IMR-90 (cell line): ENCODE measurements around the gene FBXO22. TPM values are rescaled to one million over a fixed set of nuclear protein-coding genes. Genes with fewer than 3 reads are reported as not detected.

Source experiments
- ATAC-seq: fragments of 200-7000 bp; cut with Tn5 transposase; 2 replicates; pipeline ENCODE4 v1.9.1; 2020; ENCODE audit warnings: low read depth, mild to moderate bottlenecking, moderate library complexity
- BruUV-seq: library from RNA; stranded (reverse); fragments of 400-500 nt; replicated peaks from 2 replicates; lab custom pipeline; 2021; lab: Mats Ljungman, UMichigan
- CTCF ChIA-PET: fragments of 300-600 bp; formaldehyde crosslinking; extraction: SDS; loops from one replicate; lab custom pipeline; 2021; ENCODE audit warnings: antibody characterized with exemption; lab: Yijun Ruan, JAX
- POLR2A ChIA-PET: fragments of 300-600 bp; sonication (Branson Sonifier 250); formaldehyde crosslinking; loops from one replicate; lab custom pipeline; 2022; ENCODE audit warnings: antibody characterized with exemption; ENCODE audit not compliant: unreplicated experiment; lab: Charles Lee
- DNase-seq: peaks from one replicate; pipeline ENCODE4 v3.0.0; 2013
- H2AFZ ChIP-seq: replicated peaks from 2 replicates; pipeline ENCODE3; 2013; ENCODE audit warnings: low read length, mild to moderate bottlenecking; ENCODE audit not compliant: poor library complexity
- H2AK5ac ChIP-seq: 2 replicates; pipeline ENCODE4 v1.6.1; 2013; ENCODE audit warnings: low read depth, low read length, inconsistent platforms
- H2AK9ac ChIP-seq: replicated peaks from 2 replicates; pipeline ENCODE3; 2013; ENCODE audit warnings: mild to moderate bottlenecking, low read depth, low read length, moderate library complexity; ENCODE audit not compliant: poor library complexity
- H2BK120ac ChIP-seq: 2 replicates; pipeline ENCODE4 v1.6.1; 2013; ENCODE audit warnings: low read depth, low read length, inconsistent platforms
- H2BK15ac ChIP-seq: 3 replicates; pipeline ENCODE4 v1.6.1; 2013; ENCODE audit warnings: low read depth, low read length, inconsistent platforms
- H2BK20ac ChIP-seq: 2 replicates; pipeline ENCODE4 v1.6.1; 2013; ENCODE audit warnings: low read depth, mild to moderate bottlenecking, inconsistent platforms, low read length, moderate library complexity
- H2BK5ac ChIP-seq: 2 replicates; pipeline ENCODE4 v1.6.1; 2013; ENCODE audit warnings: mild to moderate bottlenecking, low read depth, low read length, inconsistent platforms; ENCODE audit not compliant: poor library complexity, severe bottlenecking
- H3K14ac ChIP-seq: replicated peaks from 2 replicates; pipeline ENCODE4 v1.6.1; 2013; ENCODE audit warnings: low read depth, low read length, inconsistent platforms
- H3K18ac ChIP-seq: 2 replicates; pipeline ENCODE4 v1.6.1; 2013; ENCODE audit warnings: low read depth, low read length, control low read depth
- H3K23ac ChIP-seq: 2 replicates; pipeline ENCODE4 v1.6.1; 2013; ENCODE audit warnings: low read depth, low read length, inconsistent platforms
- H3K27ac ChIP-seq: 2 replicates; pipeline ENCODE4 v1.5.1; 2013; ENCODE audit warnings: mild to moderate bottlenecking, control low read depth, low read length; ENCODE audit not compliant: insufficient read depth
- H3K27me3 ChIP-seq: 2 replicates; pipeline ENCODE4 v1.6.1; 2013; ENCODE audit warnings: low read length; ENCODE audit not compliant: control insufficient read depth, insufficient read depth
- H3K36me3 ChIP-seq: 2 replicates; pipeline ENCODE4 v1.6.1; 2013; ENCODE audit warnings: low read length, mixed read lengths; ENCODE audit not compliant: control insufficient read depth, insufficient read depth
- H3K4ac ChIP-seq: 2 replicates; pipeline ENCODE4 v1.6.1; 2013; ENCODE audit warnings: low read depth, low read length, inconsistent platforms
- H3K4me1 ChIP-seq: 2 replicates; pipeline ENCODE4 v1.6.1; 2013; ENCODE audit warnings: low read length, mixed read lengths; ENCODE audit not compliant: control insufficient read depth, insufficient read depth
- H3K4me2 ChIP-seq: 2 replicates; pipeline ENCODE4 v1.6.1; 2013; ENCODE audit warnings: low read depth, mild to moderate bottlenecking, control low read depth, low read length, moderate library complexity
- H3K4me3 ChIP-seq: 2 replicates; pipeline ENCODE4 v1.5.1; 2013; ENCODE audit warnings: low read depth, mild to moderate bottlenecking, control low read depth, low read length, moderate library complexity; ENCODE audit not compliant: insufficient read depth
- H3K56ac ChIP-seq: 2 replicates; pipeline ENCODE4 v1.6.1; 2013; ENCODE audit warnings: low read length, inconsistent platforms; ENCODE audit not compliant: insufficient read depth; ENCODE audit errors: extremely low read depth
- H3K79me1 ChIP-seq, 2 experiments: 2 replicates each; pipeline ENCODE4 v1.6.1; 2013; ENCODE audit warnings: low read length in 2 of 2, inconsistent platforms in 1 of 2, low read depth in 1 of 2
- H3K9ac ChIP-seq: 2 replicates; pipeline ENCODE4 v1.6.1; 2013; ENCODE audit warnings: low read depth, low read length, control low read depth
- H3K9me1 ChIP-seq: 2 replicates; pipeline ENCODE4 v1.6.1; 2013; ENCODE audit warnings: low read length, inconsistent platforms; ENCODE audit not compliant: insufficient read depth
- H3K9me3 ChIP-seq: 2 replicates; pipeline ENCODE4 v1.6.1; 2013; ENCODE audit warnings: low read length; ENCODE audit not compliant: control insufficient read depth, insufficient read depth
- H4K20me1 ChIP-seq: 2 replicates; pipeline ENCODE4 v1.6.1; 2013; ENCODE audit warnings: low read length, inconsistent platforms; ENCODE audit not compliant: insufficient read depth
- H4K5ac ChIP-seq: 2 replicates; pipeline ENCODE4 v1.6.1; 2013; ENCODE audit warnings: mild to moderate bottlenecking, low read depth, low read length, control low read depth
- H4K8ac ChIP-seq, 2 experiments: 2 replicates each; pipeline ENCODE4 v1.6.1; 2013; ENCODE audit warnings: low read depth in 2 of 2, low read length in 2 of 2, control low read depth in 1 of 2, inconsistent platforms in 1 of 2
- H4K91ac ChIP-seq: 2 replicates; pipeline ENCODE4 v1.6.1; 2013; ENCODE audit warnings: low read depth, low read length, inconsistent platforms; ENCODE audit not compliant: insufficient read depth
- FOS ChIP-seq: fragments of 150-350 bp; IDR thresholded peaks from 2 replicates; pipeline ENCODE4 v1.6.1; 2016; ENCODE audit warnings: low read depth, low read length
- SMC3 ChIP-seq: fragments of 150-350 bp; IDR thresholded peaks from 2 replicates; pipeline ENCODE4 v1.6.1; 2016; ENCODE audit warnings: low read depth, mild to moderate bottlenecking, antibody characterized with exemption, low read length, moderate library complexity
- WGBS, 2 experiments: methylation state at CpG; one replicate each; pipeline versions ENCODE4 v1.1.5 to v1.1.7; 2013; ENCODE audit warnings: missing lambda C conversion rate in 2 of 2; ENCODE audit not compliant: insufficient read length in 1 of 2; ENCODE audit errors: extremely low coverage in 2 of 2; 5-methylcytosine and 5-hydroxymethylcytosine counted together
- dilution Hi-C: fragments of 300-500 bp; cut with HindIII; formaldehyde crosslinking; loops from one replicate; pipeline ENCODE4 v1.14.3; 2018; ENCODE audit warnings: low sequenced_read_pairs; ENCODE audit not compliant: unreplicated experiment
- in situ Hi-C: fragments of 300-500 bp; cut with MboI; formaldehyde crosslinking; loops from 3 replicates; pipeline ENCODE4 v1.14.3; 2019; ENCODE audit warnings: low sequenced_read_pairs, inconsistent platforms, mixed read lengths
- intact Hi-C: fragments of 100-400 bp; cut with micrococcal nuclease; formaldehyde crosslinking; loops from 2 replicates; pipeline ENCODE4 v1.10.0; 2022
- polyA plus RNA-seq, 3 experiments: library from polyadenylated mRNA; depleted of rRNA; stranded (reverse); fragments of >200 nt; gene quantifications; 2 replicates each; pipeline ENCODE4 v1.2.3, GENCODE V29; 2012; ENCODE audit warnings: low replicate concordance in 1 of 3
- total RNA-seq: library from RNA; depleted of rRNA; stranded (reverse); fragments of >200 nt; gene quantifications from 2 replicates; pipeline ENCODE4 v1.2.3, GENCODE V29; 2012

FBXO22 gene
- total and polyA plus RNA-seq, 2 of the 4 experiments (the other 2 are of a cell fraction): 22.4 to 45.2 TPM

- Histone ChIP-seq H3K4me3 (no peak overlapping the region), H2BK120ac (no peak overlapping the region), H4K91ac (no peak overlapping the region), H3K9me1 (peaks cover 6% of the 10 kb centered on the region), H4K8ac (no peak overlapping the region), H3K4ac (no peak overlapping the region), H3K56ac (no peak overlapping the region), H2AK9ac (no peak overlapping the region), H3K79me1 (no peaks in the 10 kb centered on the region), H3K9me3 (no peaks in the 10 kb centered on the region), H3K27me3 (no peaks in the 10 kb centered on the region), H3K4me2 (no peak overlapping the region), H3K4me1 (peaks cover 3% of the 10 kb centered on the region; the same call in 1 of the 2 replicates), H3K14ac (no peak overlapping the region), H3K27ac (no peak overlapping the region), H3K9ac (no peak overlapping the region), H2AK5ac (no peak overlapping the region), H3K23ac (no peak overlapping the region), H2BK5ac (no peak overlapping the region), H4K5ac (no peak overlapping the region), H2BK20ac (no peak overlapping the region), H3K18ac (no peak overlapping the region), H2BK15ac (no peak overlapping the region), H3K36me3 (no peaks in the 10 kb centered on the region), H2AFZ (no peak overlapping the region), H4K20me1 (no peaks in the 10 kb centered on the region)
- intact Hi-C loops (loop anchor here (10.0 kb wide), 1 partner anchor 191 kb away; no protein-coding TSS in a partner anchor), dilution Hi-C loops (no loop called here), in situ Hi-C loops (no loop called here)
- TF ChIP-seq FOS: 0 out of 2 replicates have a peak, but pooled peaks have one; percentile 5
- TF ChIP-seq SMC3: no peak
- ChIA-PET CTCF (interaction anchor here (1.0 kb wide), 1 partner anchor 9 kb away, joined by 3 read pairs; no protein-coding TSS in a partner anchor), POLR2A (no interaction called here)
- DNase-seq: peak; percentile 42
- peak; percentile 8; the same call in 1 of the 2 replicates for ATAC-seq
- WGBS, 2 experiments: no CpG with 5 or more reads among the region's 1 CpG
- BruUV-seq: no TSS peak
Measured at GRCh38 chr15:75943713-75944215, 40.1 kb downstream of the FBXO22 start.
